Gastrocnemius medialis (tissue), 4 donors: ENCODE measurements around the gene ACBD6. TPM values are rescaled to one million over a fixed set of nuclear protein-coding genes. Genes with fewer than 3 reads are reported as not detected.

Source experiments
- ATAC-seq, 2 donors: fragments of 150-250 bp; one replicate each; pipeline ENCODE4 v1.9.1; 2016
- DNase-seq, 2 donors: peaks; one replicate each; pipeline ENCODE4 v3.0.0-alpha.2; 2019
- H3K27ac ChIP-seq, 4 donors: fragments of 200-600 bp; sonication (generic); 1 replicate in 1 of 4; 2 replicates in 3 of 4; pipeline ENCODE4 v1.5.1; 2016 to 2018; ENCODE audit warnings: mild to moderate bottlenecking in 2 of 4, moderate library complexity in 1 of 4
- H3K27me3 ChIP-seq, 3 donors: fragments of 200-600 bp; sonication (generic) in 2 of 3; 1 replicate in 1 of 3; 2 replicates in 2 of 3; pipeline versions ENCODE4 v1.5.1 to v1.6.0; 2016 to 2019; ENCODE audit warnings: mild to moderate bottlenecking in 1 of 3, moderate library complexity in 1 of 3
- H3K36me3 ChIP-seq, 2 donors: fragments of 200-600 bp; sonication (generic) in 1 of 2; one replicate each; pipeline ENCODE4 v1.5.1; 2017 to 2018
- H3K4me1 ChIP-seq, 2 donors: fragments of 200-600 bp; sonication (generic) in 1 of 2; one replicate each; pipeline ENCODE4 v1.5.1; 2016 to 2017; ENCODE audit warnings: mild to moderate bottlenecking in 2 of 2
- H3K4me3 ChIP-seq, 4 donors: fragments of 200-600 bp; sonication (generic) in 3 of 4; 1 replicate in 1 of 4; 2 replicates in 3 of 4; pipeline ENCODE4 v1.5.1; 2016 to 2019; ENCODE audit warnings: mild to moderate bottlenecking in 2 of 4
- H3K9me3 ChIP-seq, 3 donors: fragments of 200-600 bp; sonication (generic) in 2 of 3; 1 replicate in 1 of 3; 2 replicates in 2 of 3; pipeline ENCODE4 v1.5.1; 2016 to 2019
- CTCF ChIP-seq, 5 experiments: fragments of 450-650 bp in 3 of 5; fragments of 200-600 bp in 2 of 5; sonication (generic) in 2 of 5; IDR thresholded peaks in 4 of 5; conservative IDR thresholded peaks in 1 of 5; 1 replicate in 4 of 5; 2 replicates in 1 of 5; pipeline ENCODE4 v1.5.1; 2016 to 2019; ENCODE audit warnings: antibody characterized with exemption in 5 of 5, mild to moderate bottlenecking in 3 of 5, moderate library complexity in 3 of 5
- POLR2A ChIP-seq, 2 donors: fragments of 450-650 bp; IDR thresholded peaks; one replicate each; pipeline ENCODE4 v1.6.1; 2017; ENCODE audit warnings: antibody characterized with exemption in 2 of 2, mild to moderate bottlenecking in 2 of 2, moderate library complexity in 2 of 2
- in situ Hi-C, 4 donors: fragments of 200-750 bp; cut with MboI; loops; one replicate each; pipeline versions ENCODE4 v1.15.0 to v1.8.0; 2017; ENCODE audit warnings: low sequenced_read_pairs in 4 of 4
- intact Hi-C: fragments of 100-400 bp; cut with DNase I; formaldehyde crosslinking; loops from one replicate; pipeline ENCODE4 v1.15.1; 2023; ENCODE audit warnings: low total_unique reads
- total RNA-seq, 4 donors: library from RNA; depleted of rRNA; stranded (reverse); fragments of >200 nt; gene quantifications; one replicate each; pipeline versions ENCODE4 v1.1.0 to v1.2.3, GENCODE V29; 2016

The ACBD6 gene
- total RNA-seq, 4 donors from 2014 or later: 15.0 to 27.4 (median 19.1) TPM

DNA sequence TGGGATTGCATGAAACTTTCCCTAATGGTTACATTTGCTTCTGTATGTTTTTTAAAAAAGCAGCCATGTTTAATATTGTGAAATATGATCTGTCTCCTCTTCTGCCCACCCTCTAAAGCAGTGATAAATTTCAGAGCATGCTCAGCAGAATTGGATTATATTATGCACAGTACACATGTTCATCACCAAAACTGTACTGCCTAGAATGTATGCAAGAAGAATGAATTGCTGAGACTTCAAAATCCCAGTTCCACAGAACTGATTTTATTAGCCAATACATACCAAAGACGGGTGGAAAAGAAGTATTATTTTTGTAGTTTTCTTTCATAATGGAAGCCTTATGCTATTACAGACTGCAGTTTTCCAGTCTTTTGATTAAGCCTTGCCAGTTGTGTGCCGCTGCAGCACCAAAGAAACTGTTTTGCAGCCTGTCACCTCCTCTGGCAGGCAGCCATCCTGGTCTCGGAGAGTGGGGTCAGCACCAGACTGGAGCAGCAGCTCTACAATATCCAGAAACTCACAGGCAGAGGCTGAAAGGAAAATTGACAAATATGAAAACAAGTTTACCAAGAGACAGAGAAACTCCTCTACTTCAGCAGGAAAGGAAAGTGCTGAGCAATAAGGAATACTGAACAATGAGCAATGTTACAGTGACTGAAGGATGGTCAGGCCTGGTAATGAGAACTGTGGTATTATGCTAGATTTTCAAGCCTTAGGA lies 214.2 kb downstream of the ACBD6 start:
- in situ Hi-C loops: no loop called here
- ATAC-seq (no peak), DNase-seq (no peak)
- no peaks in the 10 kb centered on the region for H3K36me3 ChIP-seq
- intact Hi-C loops: no loop called here
- no peak overlapping the region for H3K4me3 ChIP-seq
- TF ChIP-seq CTCF (IDR thresholded peaks at IDR 0.05 in 4 of 5, conservative IDR thresholded peaks at IDR 0.05 in 1 of 5) (no peak), POLR2A (IDR thresholded peaks at IDR 0.05) (no peak)
- H3K4me1 ChIP-seq: no peaks in the 10 kb centered on the region
- no peak overlapping the region for H3K27ac ChIP-seq
- no peaks in the 10 kb centered on the region for H3K27me3 ChIP-seq
- no peaks in the 10 kb centered on the region for H3K9me3 ChIP-seq

DNA sequence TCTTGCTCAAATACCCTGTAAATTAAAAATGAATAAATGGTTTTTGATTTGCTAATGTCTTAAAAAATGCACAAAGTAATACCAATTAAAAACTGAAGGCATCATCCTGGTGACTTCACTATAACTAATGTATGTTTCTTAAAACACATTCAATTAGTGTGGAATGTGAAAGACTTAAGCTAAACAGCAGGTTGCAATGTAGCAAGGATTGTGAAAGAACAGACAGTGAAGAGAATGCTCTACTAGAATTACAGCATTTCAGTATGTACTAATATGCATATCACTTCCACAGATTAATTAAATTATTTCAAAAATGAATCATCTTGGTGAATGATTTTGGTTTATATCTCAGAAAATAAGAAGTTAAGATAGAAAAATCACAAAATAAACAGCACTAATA lies 216.0 kb downstream of the ACBD6 start:
- intact Hi-C loops (no loop called here), in situ Hi-C loops (no loop called here)
- Histone ChIP-seq H3K4me1 (no peaks in the 10 kb centered on the region), H3K36me3 (no peaks in the 10 kb centered on the region), H3K27me3 (no peaks in the 10 kb centered on the region), H3K4me3 (no peak overlapping the region), H3K9me3 (no peaks in the 10 kb centered on the region), H3K27ac (no peak overlapping the region)
- TF ChIP-seq POLR2A (IDR thresholded peaks at IDR 0.05) (no peak), CTCF (IDR thresholded peaks at IDR 0.05 in 4 of 5, conservative IDR thresholded peaks at IDR 0.05 in 1 of 5) (no peak)
- no peak for ATAC-seq
- no peak for DNase-seq

GRCh38 chr1:180283098-180283497 lies 219.3 kb downstream of the ACBD6 start:
- intact Hi-C loops: no loop called here

DNA sequence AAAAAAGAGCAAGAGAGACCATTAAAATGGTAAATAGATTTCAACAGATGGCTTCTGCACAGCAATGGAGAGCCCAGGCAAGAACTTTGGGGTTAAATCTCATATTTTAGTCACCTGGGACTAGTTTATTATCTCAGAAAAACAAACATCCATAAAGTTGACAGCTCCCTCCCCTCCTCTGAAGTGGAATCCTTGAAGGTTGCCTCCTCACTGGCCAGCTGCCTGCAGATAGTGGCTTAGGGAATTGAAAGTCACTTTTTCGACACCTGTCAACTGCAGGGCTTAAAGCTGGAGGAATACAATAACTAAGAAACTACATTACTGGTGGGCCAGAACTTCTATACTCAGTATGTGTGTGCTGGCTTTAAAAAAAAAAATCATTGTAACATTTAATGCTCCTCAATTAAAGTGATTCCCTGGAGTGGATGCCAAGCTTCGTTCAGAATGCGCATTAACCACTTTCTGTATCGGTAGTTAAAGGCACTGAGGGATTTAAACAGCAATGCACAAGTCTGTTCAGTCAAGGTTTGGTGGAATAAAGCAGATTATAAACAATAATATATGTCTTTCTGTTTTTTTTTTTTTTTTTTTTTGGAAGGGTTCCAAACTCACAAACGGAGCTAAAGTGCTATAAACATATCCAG lies 219.9 kb downstream of the ACBD6 start:
- Histone ChIP-seq H3K36me3 (no peaks in the 10 kb centered on the region), H3K27me3 (no peaks in the 10 kb centered on the region), H3K27ac (no peak overlapping the region), H3K4me3 (no peak overlapping the region), H3K4me1 (peaks cover 0 to 4% of the 10 kb centered on the region in 2 donors), H3K9me3 (no peaks in the 10 kb centered on the region)
- no peak for ATAC-seq
- in situ Hi-C loops (no loop called here), intact Hi-C loops (no loop called here)
- TF ChIP-seq POLR2A (IDR thresholded peaks at IDR 0.05) (no peak), CTCF (IDR thresholded peaks at IDR 0.05 in 4 of 5, conservative IDR thresholded peaks at IDR 0.05 in 1 of 5) (no peak)
- no peak for DNase-seq

More at GRCh38 chr1:180283098-180283497, 219.3 kb downstream of the ACBD6 start:
- ATAC-seq: no peak
- H3K36me3 ChIP-seq: no peaks in the 10 kb centered on the region
- no peak overlapping the region for H3K4me3 ChIP-seq
- no peaks in the 10 kb centered on the region for H3K9me3 ChIP-seq
- TF ChIP-seq CTCF (IDR thresholded peaks at IDR 0.05 in 4 of 5, conservative IDR thresholded peaks at IDR 0.05 in 1 of 5): no peak
- TF ChIP-seq POLR2A (IDR thresholded peaks at IDR 0.05): no peak
- no peaks in the 10 kb centered on the region for H3K4me1 ChIP-seq
- no peaks in the 10 kb centered on the region for H3K27me3 ChIP-seq
- DNase-seq: no peak
- H3K27ac ChIP-seq: no peak overlapping the region
- in situ Hi-C loops: no loop called here
